DMS114 treated with DMSO at 0.1 percent for 48 hours (cell line): ENCODE data around the gene RS1.

Experiments
- DNase-seq: peaks from one replicate; lab custom pipeline; 2025; ENCODE audit not compliant: unreplicated experiment; lab: John Stamatoyannopoulos, UW

The RS1 gene

GRCh38 chrX:18668071-18668835 is 3.7 kb downstream of the RS1 start:
- no peak for DNase-seq

- no peak for DNase-seq
Observed at GRCh38 chrX:18666614-18667013, 5.3 kb downstream of the RS1 start.

- DNase-seq: no peak
Observed at GRCh38 chrX:18664947-18665346, 7.0 kb downstream of the RS1 start.

GRCh38 chrX:18661273-18661672 is 10.6 kb downstream of the RS1 start:
- DNase-seq: no peak

GRCh38 chrX:18654875-18655836 is 16.8 kb downstream of the RS1 start:
- no peak for DNase-seq

- DNase-seq: no peak
Observed at GRCh38 chrX:18652636-18653035, 19.3 kb downstream of the RS1 start.

- no peak for DNase-seq
Observed at GRCh38 chrX:18650662-18651061, 21.2 kb downstream of the RS1 start.

GRCh38 chrX:18649498-18649951 is 22.4 kb downstream of the RS1 start:
- DNase-seq: no peak

- no peak for DNase-seq
Observed at GRCh38 chrX:18647621-18648020, 24.3 kb downstream of the RS1 start.

- DNase-seq: no peak
Observed at GRCh38 chrX:18643853-18644252, 28.1 kb downstream of the RS1 start.

GRCh38 chrX:18643243-18643642 is 28.7 kb downstream of the RS1 start:
- no peak for DNase-seq

- DNase-seq: no peak
Observed at GRCh38 chrX:18640686-18641085, 31.2 kb downstream of the RS1 start.

- no peak for DNase-seq
Observed at GRCh38 chrX:18639280-18639679, 32.6 kb downstream of the RS1 start.

GRCh38 chrX:18638398-18638797 is 33.5 kb downstream of the RS1 start:
- no peak for DNase-seq

- DNase-seq: no peak
Observed at GRCh38 chrX:18630934-18631333, 41.0 kb downstream of the RS1 start.

- DNase-seq: no peak
Observed at GRCh38 chrX:18624599-18624998, 47.3 kb downstream of the RS1 start.

- DNase-seq: no peak
Observed at GRCh38 chrX:18620349-18620748, 51.6 kb downstream of the RS1 start.

- no peak for DNase-seq
Observed at GRCh38 chrX:18619288-18619687, 52.6 kb downstream of the RS1 start.

GRCh38 chrX:18617407-18617750 is 54.5 kb downstream of the RS1 start:
- DNase-seq: no peak

- no peak for DNase-seq
Observed at GRCh38 chrX:18616688-18617406, 55.1 kb downstream of the RS1 start.

GRCh38 chrX:18613930-18614639 is 57.8 kb downstream of the RS1 start:
- DNase-seq: no peak
